ENCODE measurements around the gene SP8.

Gene SP8

GRCh38 chr7:20748853-20749252 is 37.8 kb downstream of the SP8 start:
- no peak overlapping the region for H3K27ac ChIP-seq
- no peaks in the 10 kb centered on the region for H3K36me3 ChIP-seq
- no peaks in the 10 kb centered on the region for H3K9me3 ChIP-seq (replicated peaks in 1 of 11)
- TF ChIP-seq Cebpa-rat (IDR thresholded peaks at IDR 0.05), result no peak
- H3K27me3 ChIP-seq, result no peaks in the 10 kb centered on the region
- no peaks in the 10 kb centered on the region for H3K4me1 ChIP-seq
- no peak overlapping the region for H3K9ac ChIP-seq
- no peak overlapping the region for H3K4me3 ChIP-seq
- H3K4me2 ChIP-seq, result no peak overlapping the region
- H4K20me1 ChIP-seq, result no peaks in the 10 kb centered on the region

- no peak overlapping the region for H3K9ac ChIP-seq
- no peak overlapping the region for H3K4me3 ChIP-seq
- no peaks in the 10 kb centered on the region for H3K27me3 ChIP-seq
- H3K36me3 ChIP-seq, result no peaks in the 10 kb centered on the region
- H3K27ac ChIP-seq, result no peak overlapping the region
- TF ChIP-seq Cebpa-rat (IDR thresholded peaks at IDR 0.05), result no peak
- H4K20me1 ChIP-seq, result no peaks in the 10 kb centered on the region
- H3K9me3 ChIP-seq (replicated peaks in 1 of 11), result no peaks in the 10 kb centered on the region
- H3K4me1 ChIP-seq, result no peaks in the 10 kb centered on the region
- no peak overlapping the region for H3K4me2 ChIP-seq
Observed at GRCh38 chr7:20747001-20747400, 39.7 kb downstream of the SP8 start.

- Histone ChIP-seq H3K4me1 (no peaks in the 10 kb centered on the region), H3K4me3 (no peak overlapping the region), H3K27me3 (no peaks in the 10 kb centered on the region), H3K27ac (no peak overlapping the region), H3K9ac (no peak overlapping the region), H3K9me3 (replicated peaks in 1 of 11) (no peaks in the 10 kb centered on the region), H3K4me2 (no peak overlapping the region), H4K20me1 (no peaks in the 10 kb centered on the region), H3K36me3 (no peaks in the 10 kb centered on the region)
- TF ChIP-seq Cebpa-rat (IDR thresholded peaks at IDR 0.05), result no peak
Observed at GRCh38 chr7:20745702-20746101, 41.0 kb downstream of the SP8 start.

GRCh38 chr7:20744954-20745446 is 41.7 kb downstream of the SP8 start:
- H3K4me2 ChIP-seq, result no peak overlapping the region
- H4K20me1 ChIP-seq, result no peaks in the 10 kb centered on the region
- H3K27ac ChIP-seq, result no peak overlapping the region
- H3K4me1 ChIP-seq, result no peaks in the 10 kb centered on the region
- no peaks in the 10 kb centered on the region for H3K27me3 ChIP-seq
- no peak overlapping the region for H3K9ac ChIP-seq
- no peak overlapping the region for H3K4me3 ChIP-seq
- H3K36me3 ChIP-seq, result no peaks in the 10 kb centered on the region
- no peaks in the 10 kb centered on the region for H3K9me3 ChIP-seq (replicated peaks in 1 of 11)
- no peak for TF ChIP-seq Cebpa-rat (IDR thresholded peaks at IDR 0.05)

- Histone ChIP-seq H3K4me1 (no peaks in the 10 kb centered on the region), H3K36me3 (no peaks in the 10 kb centered on the region), H4K20me1 (no peaks in the 10 kb centered on the region), H3K9ac (no peak overlapping the region), H3K27ac (no peak overlapping the region), H3K4me2 (no peak overlapping the region), H3K9me3 (replicated peaks in 1 of 11) (no peaks in the 10 kb centered on the region), H3K27me3 (no peaks in the 10 kb centered on the region), H3K4me3 (no peak overlapping the region)
- no peak for TF ChIP-seq Cebpa-rat (IDR thresholded peaks at IDR 0.05)
Observed at GRCh38 chr7:20742913-20743312, 43.8 kb downstream of the SP8 start.

GRCh38 chr7:20741801-20742200 is 44.9 kb downstream of the SP8 start:
- Histone ChIP-seq H3K4me1 (no peaks in the 10 kb centered on the region), H3K36me3 (no peaks in the 10 kb centered on the region), H3K27ac (no peak overlapping the region), H4K20me1 (no peaks in the 10 kb centered on the region), H3K27me3 (no peaks in the 10 kb centered on the region), H3K4me3 (no peak overlapping the region), H3K4me2 (no peak overlapping the region), H3K9ac (no peak overlapping the region), H3K9me3 (replicated peaks in 1 of 11) (no peaks in the 10 kb centered on the region)
- no peak for TF ChIP-seq Cebpa-rat (IDR thresholded peaks at IDR 0.05)

GRCh38 chr7:20738518-20739481 is 47.9 kb downstream of the SP8 start:
- Histone ChIP-seq H3K4me2 (no peak overlapping the region), H3K4me3 (no peak overlapping the region), H3K27me3 (no peaks in the 10 kb centered on the region), H3K36me3 (no peaks in the 10 kb centered on the region), H3K9me3 (replicated peaks in 1 of 11) (no peaks in the 10 kb centered on the region), H4K20me1 (no peaks in the 10 kb centered on the region), H3K4me1 (no peaks in the 10 kb centered on the region), H3K27ac (no peak overlapping the region), H3K9ac (no peak overlapping the region)
- TF ChIP-seq Cebpa-rat (IDR thresholded peaks at IDR 0.05), result peak in 5 of 11 experiments; percentile 22 to 68 (median 39); a peak in 4 of 22 replicates

- no peak overlapping the region for H3K4me3 ChIP-seq
- no peak for TF ChIP-seq Cebpa-rat (IDR thresholded peaks at IDR 0.05)
- H3K36me3 ChIP-seq, result no peaks in the 10 kb centered on the region
- H4K20me1 ChIP-seq, result no peaks in the 10 kb centered on the region
- H3K4me2 ChIP-seq, result no peak overlapping the region
- no peaks in the 10 kb centered on the region for H3K4me1 ChIP-seq
- H3K9ac ChIP-seq, result no peak overlapping the region
- no peaks in the 10 kb centered on the region for H3K9me3 ChIP-seq (replicated peaks in 1 of 11)
- H3K27me3 ChIP-seq, result no peaks in the 10 kb centered on the region
- H3K27ac ChIP-seq, result no peak overlapping the region
Observed at GRCh38 chr7:20737840-20738448, 48.7 kb downstream of the SP8 start.

- Histone ChIP-seq H3K9me3 (replicated peaks in 1 of 11) (no peaks in the 10 kb centered on the region), H3K27me3 (no peaks in the 10 kb centered on the region), H4K20me1 (no peaks in the 10 kb centered on the region), H3K9ac (no peak overlapping the region), H3K4me1 (no peaks in the 10 kb centered on the region), H3K36me3 (no peaks in the 10 kb centered on the region), H3K4me3 (no peak overlapping the region), H3K27ac (no peak overlapping the region), H3K4me2 (no peak overlapping the region)
- TF ChIP-seq Cebpa-rat (IDR thresholded peaks at IDR 0.05), result no peak
Observed at GRCh38 chr7:20735346-20736065, 51.2 kb downstream of the SP8 start.
